GM18951 (cell line): ENCODE measurements around the gene KLF6.

Experiments used
- POLR2A ChIP-seq: IDR thresholded peaks from 4 replicates; pipeline ENCODE4 v1.6.1; 2011; ENCODE audit warnings: mild to moderate bottlenecking; ENCODE audit not compliant: insufficient read length, insufficient read depth; ENCODE audit errors: extremely low read depth
- in situ Hi-C: fragments of 300-500 bp; cut with MboI; formaldehyde crosslinking; loops from one replicate; pipeline ENCODE4 v1.12.0; 2022; ENCODE audit warnings: low sequenced_read_pairs, mixed read lengths, inconsistent platforms; ENCODE audit not compliant: unreplicated experiment

KLF6 gene

GRCh38 chr10:3780771-3781467 is 4.1 kb downstream of the KLF6 start:
- TF ChIP-seq POLR2A: peak; percentile 2
- in situ Hi-C loops: no loop called here

- in situ Hi-C loops: no loop called here
Measured at GRCh38 chr10:3780021-3780770, 4.8 kb downstream of the KLF6 start.

GRCh38 chr10:3779158-3779741 is 5.8 kb downstream of the KLF6 start:
- peak; percentile 17 for TF ChIP-seq POLR2A
- in situ Hi-C loops: no loop called here

More at GRCh38 chr10:3780021-3780770, 4.8 kb downstream of the KLF6 start:
- no peak for TF ChIP-seq POLR2A

GRCh38 chr10:3778692-3779157 is 6.3 kb downstream of the KLF6 start:
- in situ Hi-C loops: no loop called here

GRCh38 chr10:3777981-3778691 is 6.9 kb downstream of the KLF6 start:
- in situ Hi-C loops: no loop called here

More at GRCh38 chr10:3778692-3779157, 6.3 kb downstream of the KLF6 start:
- TF ChIP-seq POLR2A: no peak

GRCh38 chr10:3776796-3777571 is 8.0 kb downstream of the KLF6 start:
- TF ChIP-seq POLR2A: no peak
- in situ Hi-C loops: no loop called here

More at GRCh38 chr10:3777981-3778691, 6.9 kb downstream of the KLF6 start:
- no peak for TF ChIP-seq POLR2A

- in situ Hi-C loops: no loop called here
- TF ChIP-seq POLR2A: no peak
Measured at GRCh38 chr10:3775696-3776551, 9.1 kb downstream of the KLF6 start.

GRCh38 chr10:3774814-3775695 is 10.0 kb downstream of the KLF6 start:
- peak; percentile 1 for TF ChIP-seq POLR2A
- in situ Hi-C loops: no loop called here

GRCh38 chr10:3774018-3774813 is 10.8 kb downstream of the KLF6 start:
- in situ Hi-C loops: no loop called here
- TF ChIP-seq POLR2A: no peak

GRCh38 chr10:3773460-3774017 is 11.5 kb downstream of the KLF6 start:
- in situ Hi-C loops: no loop called here
- no peak for TF ChIP-seq POLR2A
